ENCODE results near the gene TSPAN10.
"Not testable (repeated sequence)": the region's sequence is repeated elsewhere in the genome, so short reads cannot be mapped to it uniquely, and the experiment has no call there.

The TSPAN10 gene

DNA sequence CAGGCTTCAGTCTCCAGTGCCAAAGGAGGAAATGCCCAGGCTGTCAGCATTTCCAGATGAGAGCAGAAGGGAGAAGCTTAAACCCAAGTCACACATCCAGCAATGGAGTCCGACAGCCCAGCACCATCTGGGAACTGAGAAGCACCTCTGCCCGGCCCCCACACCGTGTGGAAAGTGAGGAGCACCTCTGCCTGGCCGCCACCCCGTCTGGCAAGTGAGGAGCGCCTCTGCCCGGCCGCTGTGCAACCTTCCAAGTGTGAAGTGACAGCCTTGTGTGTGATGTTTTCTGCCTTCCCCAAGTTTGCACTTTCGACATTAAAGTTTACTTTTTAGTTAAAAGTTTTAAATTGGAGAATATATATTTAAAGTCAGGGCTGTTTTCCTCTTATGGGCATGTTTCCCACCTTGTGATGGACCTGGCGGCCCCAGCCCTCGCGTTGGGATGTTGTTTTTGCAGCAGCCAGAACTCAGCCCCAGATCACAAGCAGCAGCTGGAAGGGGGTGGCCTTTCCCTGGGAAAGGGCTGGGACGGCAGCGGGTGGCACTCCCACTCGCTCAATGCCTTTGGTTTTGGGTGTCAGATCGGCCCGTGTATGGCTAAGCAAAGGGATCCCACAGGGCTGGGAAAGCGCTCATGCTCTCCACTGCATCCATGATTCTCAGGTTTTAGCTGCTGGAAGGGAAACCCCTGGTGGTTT is 36.7 kb downstream of the TSPAN10 start:
- WGBS, 2 donors (ENCODE audit: extremely low coverage in 2 of 2, insufficient read length in 2 of 2, insufficient replicate concordance in 1 of 2), result no CpG with 5 or more reads among the region's 18 CpGs
- no peak overlapping the region for H2BK12ac ChIP-seq (ENCODE audit: low read length)

DNA sequence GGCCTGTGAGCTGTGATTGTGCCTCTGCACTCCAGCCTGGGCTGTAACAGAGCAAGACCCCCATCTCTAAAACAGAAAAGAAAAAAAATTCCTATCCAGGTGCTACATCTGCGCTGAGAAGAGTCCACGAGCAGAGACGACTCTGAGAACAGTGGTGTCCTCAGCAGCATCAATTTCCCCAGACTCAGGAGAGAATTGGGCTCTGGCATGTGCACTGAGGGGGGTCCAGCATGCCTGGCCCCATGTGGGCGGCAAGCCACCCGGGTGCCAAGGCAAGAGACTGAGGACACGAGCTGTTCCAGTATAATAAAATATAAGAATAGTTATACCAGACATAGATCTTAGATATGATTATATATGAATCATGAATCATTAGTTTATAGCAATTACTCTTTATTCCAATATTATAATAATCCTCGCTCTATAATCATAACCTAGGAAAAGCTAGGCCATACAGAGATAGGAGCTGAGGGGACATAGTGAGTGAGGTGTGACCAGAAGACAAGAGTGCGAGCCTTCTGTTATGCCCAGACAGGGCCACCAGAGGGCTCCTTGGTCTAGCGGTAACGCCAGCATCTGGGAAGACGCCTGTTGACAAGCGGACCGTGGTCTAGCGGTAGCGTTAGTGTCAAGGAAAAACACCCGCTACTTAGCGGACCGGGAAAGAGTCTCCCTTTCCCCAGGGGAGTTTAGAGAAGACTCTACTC is 38.7 kb downstream of the TSPAN10 start:
- not testable (repeated sequence) for H4K8ac ChIP-seq (ENCODE audit: low read depth, low read length); H3K27me3 ChIP-seq (ENCODE audit: control insufficient read depth in 3 of 3, insufficient read depth in 3 of 3, low read depth in 1 of 3, low read length in 3 of 3); H3K9me3 ChIP-seq (replicated peaks in 1 of 2; ENCODE audit: control insufficient read depth in 2 of 2, insufficient read depth in 1 of 2, low read depth in 1 of 2, low read length in 2 of 2); H3K23ac ChIP-seq (ENCODE audit: low read depth, low read length, poor library complexity); H3K27ac ChIP-seq (replicated peaks; ENCODE audit: low read length); DNase-seq (ENCODE audit: low spot score); H2BK15ac ChIP-seq (ENCODE audit: low read length); H2BK5ac ChIP-seq (ENCODE audit: low read length); H3K4me3 ChIP-seq (ENCODE audit: low read length in 2 of 2); H4K91ac ChIP-seq (ENCODE audit: low read depth, low read length, poor library complexity); H2AFZ ChIP-seq (ENCODE audit: low read length); H2AK5ac ChIP-seq (ENCODE audit: low read depth, low read length); H3K18ac ChIP-seq (ENCODE audit: low read length); H3K4me1 ChIP-seq (ENCODE audit: control insufficient read depth in 2 of 2, insufficient read depth in 1 of 2, low read depth in 1 of 2, low read length in 2 of 2); H2BK12ac ChIP-seq (ENCODE audit: low read length); H3K4me2 ChIP-seq (ENCODE audit: insufficient read depth, low read length, poor library complexity, severe bottlenecking); H2BK120ac ChIP-seq (ENCODE audit: low read depth, low read length); H3K4ac ChIP-seq (ENCODE audit: low read length); H3K14ac ChIP-seq (ENCODE audit: low read length)
- H3K9ac ChIP-seq (ENCODE audit: low read depth, low read length, poor library complexity), result peak overlapping the region; percentile 24
- peaks cover 32 to 62% of the 10 kb centered on the region in 2 donors for H3K36me3 ChIP-seq (replicated peaks in 1 of 2; ENCODE audit: control insufficient read depth in 2 of 2, insufficient read depth in 2 of 2, low read length in 2 of 2)
- no CpG with 5 or more reads among the region's 18 CpGs for WGBS, 2 donors (ENCODE audit: extremely low coverage in 2 of 2, insufficient read length in 2 of 2, insufficient replicate concordance in 1 of 2)
- peaks cover 11% of the 10 kb centered on the region for H3K79me1 ChIP-seq (ENCODE audit: low read depth, low read length)

More for the DNA sequence above, 36.7 kb downstream of the TSPAN10 start:
- Histone ChIP-seq H3K4me1 (ENCODE audit: control insufficient read depth in 2 of 2, insufficient read depth in 1 of 2, low read depth in 1 of 2, low read length in 2 of 2) (no peaks in the 10 kb centered on the region), H3K27me3 (ENCODE audit: control insufficient read depth in 3 of 3, insufficient read depth in 3 of 3, low read depth in 1 of 3, low read length in 3 of 3) (no peaks in the 10 kb centered on the region), H4K8ac (ENCODE audit: low read depth, low read length) (no peak overlapping the region), H3K27ac (replicated peaks; ENCODE audit: low read length) (no peak overlapping the region), H3K18ac (ENCODE audit: low read length) (no peak overlapping the region), H2AFZ (ENCODE audit: low read length) (no peak overlapping the region), H3K79me1 (ENCODE audit: low read depth, low read length) (peaks cover 11% of the 10 kb centered on the region), H3K14ac (ENCODE audit: low read length) (no peak overlapping the region), H2AK5ac (ENCODE audit: low read depth, low read length) (no peak overlapping the region), H3K36me3 (replicated peaks in 1 of 2; ENCODE audit: control insufficient read depth in 2 of 2, insufficient read depth in 2 of 2, low read length in 2 of 2) (peaks cover 44 to 69% of the 10 kb centered on the region in 2 donors), H3K23ac (ENCODE audit: low read depth, low read length, poor library complexity) (no peak overlapping the region), H2BK5ac (ENCODE audit: low read length) (no peak overlapping the region), H3K9me3 (replicated peaks in 1 of 2; ENCODE audit: control insufficient read depth in 2 of 2, insufficient read depth in 1 of 2, low read depth in 1 of 2, low read length in 2 of 2) (no peaks in the 10 kb centered on the region), H3K4me3 (ENCODE audit: low read length in 2 of 2) (no peak overlapping the region), H3K4me2 (ENCODE audit: insufficient read depth, low read length, poor library complexity, severe bottlenecking) (no peak overlapping the region), H2BK120ac (ENCODE audit: low read depth, low read length) (no peak overlapping the region), H3K4ac (ENCODE audit: low read length) (no peak overlapping the region), H3K9ac (ENCODE audit: low read depth, low read length, poor library complexity) (peak overlapping the region; percentile 44), H2BK15ac (ENCODE audit: low read length) (no peak overlapping the region), H4K91ac (ENCODE audit: low read depth, low read length, poor library complexity) (no peak overlapping the region)
- no peak for DNase-seq (ENCODE audit: low spot score)

DNA sequence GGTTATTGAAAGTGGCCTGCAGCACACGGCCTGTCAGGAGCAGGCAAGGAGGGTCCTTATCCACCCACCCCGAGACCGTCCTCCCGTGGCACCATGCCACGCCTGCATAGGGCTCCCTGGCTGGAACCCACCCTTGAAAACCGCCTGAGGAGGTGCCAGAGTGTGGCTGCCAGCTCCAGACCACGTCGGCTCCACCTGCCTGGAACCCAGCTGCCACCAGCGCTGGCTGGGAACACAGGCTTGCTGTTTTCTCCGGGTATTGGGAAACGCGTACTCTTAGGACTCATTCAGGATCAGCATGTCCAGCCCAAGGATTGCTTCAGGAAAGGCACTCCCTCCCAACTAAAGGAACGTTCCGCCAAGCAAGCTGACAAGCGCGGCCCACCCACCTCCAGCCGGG is 39.9 kb downstream of the TSPAN10 start:
- no peaks in the 10 kb centered on the region for H3K4me1 ChIP-seq (ENCODE audit: control insufficient read depth in 2 of 2, insufficient read depth in 1 of 2, low read depth in 1 of 2, low read length in 2 of 2)
- peak overlapping the region; percentile 22 for H2BK12ac ChIP-seq (ENCODE audit: low read length)
- no peak overlapping the region for H2BK120ac ChIP-seq (ENCODE audit: low read depth, low read length)
- peak overlapping the region; percentile 73 for H3K23ac ChIP-seq (ENCODE audit: low read depth, low read length, poor library complexity)
- H3K4me3 ChIP-seq (ENCODE audit: low read length in 2 of 2), result peak overlapping the region in 1 of 2 donors; percentile 6
- peaks cover 0 to 2% of the 10 kb centered on the region in 2 donors for H3K9me3 ChIP-seq (replicated peaks in 1 of 2; ENCODE audit: control insufficient read depth in 2 of 2, insufficient read depth in 1 of 2, low read depth in 1 of 2, low read length in 2 of 2)
- H2AK5ac ChIP-seq (ENCODE audit: low read depth, low read length), result peak overlapping the region; percentile 37
- no peak overlapping the region for H3K4ac ChIP-seq (ENCODE audit: low read length)
- H3K27me3 ChIP-seq (ENCODE audit: control insufficient read depth in 3 of 3, insufficient read depth in 3 of 3, low read depth in 1 of 3, low read length in 3 of 3), result no peaks in the 10 kb centered on the region
- WGBS, 2 donors (ENCODE audit: extremely low coverage in 2 of 2, insufficient read length in 2 of 2, insufficient replicate concordance in 1 of 2), result no CpG with 5 or more reads among the region's 17 CpGs
- no peak overlapping the region for H3K27ac ChIP-seq (replicated peaks; ENCODE audit: low read length)
- no peak for DNase-seq (ENCODE audit: low spot score)
- peaks cover 26 to 62% of the 10 kb centered on the region in 2 donors for H3K36me3 ChIP-seq (replicated peaks in 1 of 2; ENCODE audit: control insufficient read depth in 2 of 2, insufficient read depth in 2 of 2, low read length in 2 of 2)
- peak overlapping the region; percentile 8 for H3K18ac ChIP-seq (ENCODE audit: low read length)
- peak overlapping the region; percentile 82 for H4K8ac ChIP-seq (ENCODE audit: low read depth, low read length)
- H3K79me1 ChIP-seq (ENCODE audit: low read depth, low read length), result peaks cover 14% of the 10 kb centered on the region
- no peak overlapping the region for H3K4me2 ChIP-seq (ENCODE audit: insufficient read depth, low read length, poor library complexity, severe bottlenecking)
- no peak overlapping the region for H4K91ac ChIP-seq (ENCODE audit: low read depth, low read length, poor library complexity)
- no peak overlapping the region for H2BK5ac ChIP-seq (ENCODE audit: low read length)
- no peak overlapping the region for H3K9ac ChIP-seq (ENCODE audit: low read depth, low read length, poor library complexity)
- no peak overlapping the region for H2BK15ac ChIP-seq (ENCODE audit: low read length)
- peak overlapping the region; percentile 38 for H3K14ac ChIP-seq (ENCODE audit: low read length)
- no peak overlapping the region for H2AFZ ChIP-seq (ENCODE audit: low read length)

DNA sequence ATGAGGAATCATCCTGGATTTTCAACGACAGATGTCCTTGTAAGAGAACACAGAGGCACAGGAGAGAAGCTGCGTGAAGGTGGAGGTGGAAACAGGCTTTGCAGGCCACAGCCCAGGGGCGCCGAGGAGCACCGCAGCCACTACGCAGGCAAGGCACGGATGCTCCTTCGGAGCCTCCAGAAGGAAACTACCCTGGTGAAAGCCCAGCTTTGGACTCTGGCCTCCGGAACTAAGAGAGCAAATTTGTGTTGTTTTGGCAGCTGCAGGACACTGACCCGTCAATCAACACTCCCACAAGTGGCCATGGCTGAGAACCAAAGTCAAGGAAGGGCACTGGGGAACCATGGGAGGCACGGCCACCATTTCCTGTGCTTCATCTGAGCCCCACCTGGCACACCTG is 43.2 kb downstream of the TSPAN10 start:
- no peak overlapping the region for H2AFZ ChIP-seq (ENCODE audit: low read length)
- no peaks in the 10 kb centered on the region for H3K27me3 ChIP-seq (ENCODE audit: control insufficient read depth in 3 of 3, insufficient read depth in 3 of 3, low read depth in 1 of 3, low read length in 3 of 3)
- no peak overlapping the region for H4K8ac ChIP-seq (ENCODE audit: low read depth, low read length)
- peaks cover 0 to 2% of the 10 kb centered on the region in 2 donors for H3K9me3 ChIP-seq (replicated peaks in 1 of 2; ENCODE audit: control insufficient read depth in 2 of 2, insufficient read depth in 1 of 2, low read depth in 1 of 2, low read length in 2 of 2)
- no peak overlapping the region for H2BK12ac ChIP-seq (ENCODE audit: low read length)
- H2BK5ac ChIP-seq (ENCODE audit: low read length), result no peak overlapping the region
- H3K23ac ChIP-seq (ENCODE audit: low read depth, low read length, poor library complexity), result no peak overlapping the region
- no peak overlapping the region for H3K14ac ChIP-seq (ENCODE audit: low read length)
- no peak overlapping the region for H2BK15ac ChIP-seq (ENCODE audit: low read length)
- H3K18ac ChIP-seq (ENCODE audit: low read length), result no peak overlapping the region
- no CpG with 5 or more reads among the region's 11 CpGs for WGBS, 2 donors (ENCODE audit: extremely low coverage in 2 of 2, insufficient read length in 2 of 2, insufficient replicate concordance in 1 of 2)
- no peak overlapping the region for H3K9ac ChIP-seq (ENCODE audit: low read depth, low read length, poor library complexity)
- no peak overlapping the region for H3K4ac ChIP-seq (ENCODE audit: low read length)
- no peak overlapping the region for H3K4me2 ChIP-seq (ENCODE audit: insufficient read depth, low read length, poor library complexity, severe bottlenecking)
- peaks cover 9 to 12% of the 10 kb centered on the region in 2 donors for H3K4me1 ChIP-seq (ENCODE audit: control insufficient read depth in 2 of 2, insufficient read depth in 1 of 2, low read depth in 1 of 2, low read length in 2 of 2)
- H4K91ac ChIP-seq (ENCODE audit: low read depth, low read length, poor library complexity), result no peak overlapping the region
- no peak for DNase-seq (ENCODE audit: low spot score)
- no peak overlapping the region for H3K27ac ChIP-seq (replicated peaks; ENCODE audit: low read length)
- H3K36me3 ChIP-seq (replicated peaks in 1 of 2; ENCODE audit: control insufficient read depth in 2 of 2, insufficient read depth in 2 of 2, low read length in 2 of 2), result peaks cover 5 to 32% of the 10 kb centered on the region in 2 donors
- H2AK5ac ChIP-seq (ENCODE audit: low read depth, low read length), result no peak overlapping the region
- H2BK120ac ChIP-seq (ENCODE audit: low read depth, low read length), result no peak overlapping the region
- peaks cover 25% of the 10 kb centered on the region for H3K79me1 ChIP-seq (ENCODE audit: low read depth, low read length)
- no peak overlapping the region for H3K4me3 ChIP-seq (ENCODE audit: low read length in 2 of 2)
